GM12878 (cell line): Measurements from ENCODE around the gene TADA1. TPM values are rescaled to one million over a fixed set of nuclear protein-coding genes. Genes with fewer than 3 reads are reported as not detected.

Source experiments
- CHD4 ChIP-seq: fragments of 200-600 bp; sonication (generic); IDR thresholded peaks from 2 replicates; pipeline ENCODE4 v1.6.1; 2016; ENCODE audit warnings: mild to moderate bottlenecking
- E2F4 ChIP-seq: IDR thresholded peaks from 2 replicates; pipeline ENCODE4 v1.6.1; 2012; ENCODE audit warnings: low read depth, low read length, improper control_type of control experiment
- FOS ChIP-seq: IDR thresholded peaks from 3 replicates; pipeline ENCODE4 v1.6.1; 2011; ENCODE audit warnings: borderline replicate concordance; ENCODE audit not compliant: insufficient read length; ENCODE audit errors: extremely low read depth
- JUND ChIP-seq: IDR thresholded peaks from 2 replicates; pipeline ENCODE4 v1.6.1; 2012; ENCODE audit warnings: low read depth, mild to moderate bottlenecking, low read length, improper control_type of control experiment, moderate library complexity
- LARP7 ChIP-seq: fragments of 450-650 bp; IDR thresholded peaks from 2 replicates; pipeline ENCODE4 v1.6.1; 2017; ENCODE audit warnings: mild to moderate bottlenecking
- MTA3 ChIP-seq: IDR thresholded peaks from 2 replicates; pipeline ENCODE4 v1.6.1; 2012; ENCODE audit warnings: low read length, inconsistent platforms, borderline replicate concordance
- NBN ChIP-seq: fragments of 450-650 bp; IDR thresholded peaks from 2 replicates; pipeline ENCODE4 v1.6.1; 2016
- NFXL1 ChIP-seq: fragments of 450-650 bp; IDR thresholded peaks from 2 replicates; pipeline ENCODE4 v1.6.1; 2017; ENCODE audit warnings: antibody characterized with exemption, mild to moderate bottlenecking, borderline replicate concordance
- POLR2AphosphoS2 ChIP-seq: IDR thresholded peaks from 2 replicates; pipeline ENCODE4 v1.6.1; 2011; ENCODE audit warnings: low read depth, mild to moderate bottlenecking, low read length, improper control_type of control experiment, moderate library complexity
- REST ChIP-seq: IDR thresholded peaks from 2 replicates; pipeline ENCODE4 v1.6.1; 2012; ENCODE audit warnings: mild to moderate bottlenecking, low read depth, low read length
- SPI1 ChIP-seq: IDR thresholded peaks from 2 replicates; pipeline ENCODE4 v1.6.1; 2011; ENCODE audit warnings: low read depth, mild to moderate bottlenecking, low read length, moderate library complexity, borderline replicate concordance; ENCODE audit not compliant: insufficient read depth
- SUPT20H ChIP-seq: IDR thresholded peaks from 2 replicates; pipeline ENCODE4 v1.6.1; 2011; ENCODE audit warnings: low read depth, mild to moderate bottlenecking, low read length, moderate library complexity, borderline replicate concordance; ENCODE audit not compliant: control insufficient read depth
- TBL1XR1 ChIP-seq: IDR thresholded peaks from 2 replicates; pipeline ENCODE4 v1.6.1; 2012; ENCODE audit warnings: low read depth, low read length, improper control_type of control experiment
- ZBTB40 ChIP-seq: fragments of 450-650 bp; IDR thresholded peaks from 2 replicates; pipeline ENCODE4 v1.6.1; 2016; ENCODE audit warnings: mild to moderate bottlenecking, moderate library complexity, borderline replicate concordance
- ZNF622 ChIP-seq: fragments of 450-650 bp; IDR thresholded peaks from 2 replicates; pipeline ENCODE4 v1.6.1; 2017; ENCODE audit warnings: mild to moderate bottlenecking, inconsistent platforms
- ZNF687 ChIP-seq: fragments of 450-650 bp; IDR thresholded peaks from 2 replicates; pipeline ENCODE4 v1.6.1; 2017; ENCODE audit warnings: mild to moderate bottlenecking, moderate library complexity
- polyA plus RNA-seq, 11 experiments: library from polyadenylated mRNA; depleted of rRNA in 4 of 11; unstranded in 6 of 11; stranded (reverse) in 5 of 11; fragments of >200 nt; fragmentation: Nextera tagmentation in 4 of 11; fragmentation: Illumina TruSeq in 1 of 11; extraction: Ambion mirVana in 4 of 11; extraction: Trizol in 1 of 11; gene quantifications; 1 replicate in 1 of 11; 2 replicates in 10 of 11; pipeline versions ENCODE4 v1.2.1 to v1.2.3, GENCODE V29; 2011 to 2016; ENCODE audit warnings: inconsistent platforms in 2 of 11, missing spikeins in 2 of 11, low read depth in 1 of 11
- total RNA-seq, 4 experiments: library from RNA; depleted of rRNA in 3 of 4; stranded (reverse); fragments of >200 nt in 3 of 4; fragmentation: Illumina TruSeq in 1 of 4; extraction: Trizol in 1 of 4; gene quantifications; 2 replicates each; pipeline versions ENCODE4 v1.2.1 to v1.2.3, GENCODE V29; 2013 to 2021

The TADA1 gene
- total and polyA plus RNA-seq, 10 of the 15 experiments (the other 5 are each of a cell fraction or from before 2014, with no cell fraction given): 15.2 to 38.6 (median 26.5) TPM

GRCh38 chr1:166838766-166839599, 37.1 kb downstream of the TADA1 start, which contains the start of gene POGK (continued):
- TF ChIP-seq LARP7 (peak; percentile 83; the same call in 1 of the 2 replicates), POLR2AphosphoS2 (peak; percentile 87; the same call in 1 of the 2 replicates), TBL1XR1 (peak; percentile 50; the same call in 1 of the 2 replicates), SUPT20H (no peak), E2F4 (no peak), FOS (no peak), CHD4 (no peak), ZBTB40 (peak; percentile 54; the same call in 1 of the 2 replicates), ZNF687 (peak; percentile 95), REST (no peak), SPI1 (no peak), NFXL1 (peak; percentile 99), MTA3 (no peak), JUND (no peak), NBN (0 out of 2 replicates have a peak, but pooled peaks have one; percentile 45), ZNF622 (no peak)
